ENCODE data around the gene AP2M1. TPM values are rescaled to one million over a fixed set of nuclear protein-coding genes. Genes with fewer than 3 reads are reported as not detected.

Gene AP2M1
- total RNA-seq, 1 experiment from 2014 or later: 353 TPM

GRCh38 chr3:184167786-184168185, 6.9 kb upstream of the AP2M1 start:
- no peak for ATAC-seq
- Histone ChIP-seq H2AFZ (ENCODE audit: low read depth, low read length, poor library complexity, severe bottlenecking) (no peak overlapping the region), H3K4me1 (ENCODE audit: control insufficient read depth in 1 of 2, insufficient read depth in 2 of 2, low read length in 2 of 2) (no peaks in the 10 kb centered on the region), H3K27me3 (ENCODE audit: insufficient read depth, low read length) (no peaks in the 10 kb centered on the region), H3K9me3 (ENCODE audit: control insufficient read depth in 1 of 2, insufficient read depth in 1 of 2, low read depth in 1 of 2, low read length in 2 of 2) (no peaks in the 10 kb centered on the region), H3K36me3 (ENCODE audit: control insufficient read depth in 1 of 2, insufficient read depth in 2 of 2, low read length in 2 of 2) (peaks cover 33 to 34% of the 10 kb centered on the region in 2 experiments; a peak in 3 of 4 replicates), H3K9me2 (ENCODE audit: insufficient read depth) (no peaks in the 10 kb centered on the region), H3K9ac (ENCODE audit: low read length) (no peak overlapping the region), H3K27ac (ENCODE audit: low read depth, low read length) (no peak overlapping the region), H3K79me2 (ENCODE audit: insufficient read depth, low read length) (peaks cover 3% of the 10 kb centered on the region; the same call in 1 of the 2 replicates), H4K20me1 (ENCODE audit: insufficient read depth) (no peaks in the 10 kb centered on the region), H3K4me2 (ENCODE audit: low read length) (no peak overlapping the region), H3K4me3 (replicated peaks in 1 of 2; ENCODE audit: low read depth in 1 of 2, low read length in 2 of 2) (no peak overlapping the region)
- POLR2A ChIA-PET: no interaction called here
- RAD21 ChIA-PET (ENCODE audit: low non-redundant PET in 1 of 2, low total read pairs in 2 of 2, uncharacterized antibody in 2 of 2, unreplicated experiment in 2 of 2): no interaction called here
- BruUV-seq (replicated peaks): no TSS peak
- CTCF ChIA-PET: no interaction called here
- no peak for DNase-seq (ENCODE audit: low read depth, low spot score)
- TF ChIP-seq, protein P1, sequence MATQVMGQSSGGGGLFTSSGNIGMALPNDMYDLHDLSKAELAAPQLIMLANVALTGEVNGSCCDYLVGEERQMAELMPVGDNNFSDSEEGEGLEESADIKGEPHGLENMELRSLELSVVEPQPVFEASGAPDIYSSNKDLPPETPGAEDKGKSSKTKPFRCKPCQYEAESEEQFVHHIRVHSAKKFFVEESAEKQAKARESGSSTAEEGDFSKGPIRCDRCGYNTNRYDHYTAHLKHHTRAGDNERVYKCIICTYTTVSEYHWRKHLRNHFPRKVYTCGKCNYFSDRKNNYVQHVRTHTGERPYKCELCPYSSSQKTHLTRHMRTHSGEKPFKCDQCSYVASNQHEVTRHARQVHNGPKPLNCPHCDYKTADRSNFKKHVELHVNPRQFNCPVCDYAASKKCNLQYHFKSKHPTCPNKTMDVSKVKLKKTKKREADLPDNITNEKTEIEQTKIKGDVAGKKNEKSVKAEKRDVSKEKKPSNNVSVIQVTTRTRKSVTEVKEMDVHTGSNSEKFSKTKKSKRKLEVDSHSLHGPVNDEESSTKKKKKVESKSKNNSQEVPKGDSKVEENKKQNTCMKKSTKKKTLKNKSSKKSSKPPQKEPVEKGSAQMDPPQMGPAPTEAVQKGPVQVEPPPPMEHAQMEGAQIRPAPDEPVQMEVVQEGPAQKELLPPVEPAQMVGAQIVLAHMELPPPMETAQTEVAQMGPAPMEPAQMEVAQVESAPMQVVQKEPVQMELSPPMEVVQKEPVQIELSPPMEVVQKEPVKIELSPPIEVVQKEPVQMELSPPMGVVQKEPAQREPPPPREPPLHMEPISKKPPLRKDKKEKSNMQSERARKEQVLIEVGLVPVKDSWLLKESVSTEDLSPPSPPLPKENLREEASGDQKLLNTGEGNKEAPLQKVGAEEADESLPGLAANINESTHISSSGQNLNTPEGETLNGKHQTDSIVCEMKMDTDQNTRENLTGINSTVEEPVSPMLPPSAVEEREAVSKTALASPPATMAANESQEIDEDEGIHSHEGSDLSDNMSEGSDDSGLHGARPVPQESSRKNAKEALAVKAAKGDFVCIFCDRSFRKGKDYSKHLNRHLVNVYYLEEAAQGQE (IDR thresholded peaks at IDR 0.05; ENCODE audit: low read depth): no peak
- TF ChIP-seq EZH2 (IDR thresholded peaks at IDR 0.05) (no peak), ELF1 (IDR thresholded peaks at IDR 0.05; ENCODE audit: borderline replicate concordance, low read depth) (no peak), SRF (IDR thresholded peaks at IDR 0.05; ENCODE audit: low read depth) (no peak), YY1 (IDR thresholded peaks at IDR 0.05; ENCODE audit: extremely low read depth, insufficient replicate concordance, low read depth, low read length) (no peak)
- TF ChIP-seq, protein P2, sequence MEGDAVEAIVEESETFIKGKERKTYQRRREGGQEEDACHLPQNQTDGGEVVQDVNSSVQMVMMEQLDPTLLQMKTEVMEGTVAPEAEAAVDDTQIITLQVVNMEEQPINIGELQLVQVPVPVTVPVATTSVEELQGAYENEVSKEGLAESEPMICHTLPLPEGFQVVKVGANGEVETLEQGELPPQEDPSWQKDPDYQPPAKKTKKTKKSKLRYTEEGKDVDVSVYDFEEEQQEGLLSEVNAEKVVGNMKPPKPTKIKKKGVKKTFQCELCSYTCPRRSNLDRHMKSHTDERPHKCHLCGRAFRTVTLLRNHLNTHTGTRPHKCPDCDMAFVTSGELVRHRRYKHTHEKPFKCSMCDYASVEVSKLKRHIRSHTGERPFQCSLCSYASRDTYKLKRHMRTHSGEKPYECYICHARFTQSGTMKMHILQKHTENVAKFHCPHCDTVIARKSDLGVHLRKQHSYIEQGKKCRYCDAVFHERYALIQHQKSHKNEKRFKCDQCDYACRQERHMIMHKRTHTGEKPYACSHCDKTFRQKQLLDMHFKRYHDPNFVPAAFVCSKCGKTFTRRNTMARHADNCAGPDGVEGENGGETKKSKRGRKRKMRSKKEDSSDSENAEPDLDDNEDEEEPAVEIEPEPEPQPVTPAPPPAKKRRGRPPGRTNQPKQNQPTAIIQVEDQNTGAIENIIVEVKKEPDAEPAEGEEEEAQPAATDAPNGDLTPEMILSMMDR (IDR thresholded peaks at IDR 0.05 in 2 of 3, conservative IDR thresholded peaks at IDR 0.05 in 1 of 3; ENCODE audit: borderline replicate concordance in 1 of 3, insufficient read depth in 1 of 3, low read depth in 2 of 3, low read length in 2 of 3): no peak
- intact Hi-C loops (cut with micrococcal nuclease): no loop called here

All from HCT116 (cell line).